ENCODE results near the gene TFB1M. TPM values are rescaled to one million over a fixed set of nuclear protein-coding genes. Genes with fewer than 3 reads are reported as not detected.
"Not testable (repeated sequence)": the region's sequence is repeated elsewhere in the genome, so short reads cannot be mapped to it uniquely, and the experiment has no call there.

Gene TFB1M
- total RNA-seq = 36.8 and 41.4 TPM in 2 replicates

GRCh38 chr6:155314092-155314772 lies at the start of gene TFB1M:
TSS of gene TFB1M (minus strand) at chr6:155314484. CDS start at chr6:155314428, 56 bp downstream.
- peaks cover 24% of the 10 kb centered on the region for H3K36me3 Mint-ChIP-seq (ENCODE audit: low read depth)

GRCh38 chr6:155364021-155364420 lies 49.7 kb upstream of the TFB1M start:
- Mint-ChIP-seq H3K9me3 (peaks cover 10% of the 10 kb centered on the region), H3K27me3 (peaks cover 16% of the 10 kb centered on the region)
- DNase-seq; intact Hi-C loops (cut with micrococcal nuclease); H3K4me3 Mint-ChIP-seq; H3K4me1 Mint-ChIP-seq; H3K27ac Mint-ChIP-seq; H3K36me3 Mint-ChIP-seq (ENCODE audit: low read depth): not testable (repeated sequence)

More at GRCh38 chr6:155314092-155314772, at the start of gene TFB1M:
- no peaks in the 10 kb centered on the region for H3K9me3 Mint-ChIP-seq
- peak within 1 kb of the TSS; percentile 98 for H3K27ac Mint-ChIP-seq
- intact Hi-C loops (cut with micrococcal nuclease) = loop anchor here (1.0 to 10.0 kb wide), 5 partner anchors 104 to 1371 kb away; partner anchors contain the start of gene SCAF8
- H3K27me3 Mint-ChIP-seq = peaks cover 2% of the 10 kb centered on the region
- peak within 1 kb of the TSS; percentile 99 for H3K4me3 Mint-ChIP-seq
- H3K4me1 Mint-ChIP-seq = peaks cover 27% of the 10 kb centered on the region
- DNase-seq = peak; percentile 100

- DNase-seq = not testable (repeated sequence)
- peaks cover 22% of the 10 kb centered on the region for H3K27me3 Mint-ChIP-seq
Measured at GRCh38 chr6:155362968-155363632, 48.8 kb upstream of the TFB1M start.

GRCh38 chr6:155354167-155354566 lies 39.9 kb upstream of the TFB1M start:
- Mint-ChIP-seq H3K4me3 (no peak overlapping the region), H3K9me3 (peaks cover 37% of the 10 kb centered on the region), H3K27me3 (peaks cover 9% of the 10 kb centered on the region), H3K36me3 (ENCODE audit: low read depth) (no peaks in the 10 kb centered on the region), H3K4me1 (no peaks in the 10 kb centered on the region), H3K27ac (no peak overlapping the region)
- intact Hi-C loops (cut with micrococcal nuclease) = no loop called here
- DNase-seq = no peak

More at GRCh38 chr6:155362968-155363632, 48.8 kb upstream of the TFB1M start:
- H3K4me3 Mint-ChIP-seq; intact Hi-C loops (cut with micrococcal nuclease); H3K4me1 Mint-ChIP-seq; H3K27ac Mint-ChIP-seq; H3K36me3 Mint-ChIP-seq (ENCODE audit: low read depth): not testable (repeated sequence)
- H3K9me3 Mint-ChIP-seq = peaks cover 13% of the 10 kb centered on the region

GRCh38 chr6:155352811-155353210 lies 38.5 kb upstream of the TFB1M start:
- H3K27ac Mint-ChIP-seq = no peak overlapping the region
- intact Hi-C loops (cut with micrococcal nuclease) = no loop called here
- DNase-seq = no peak

GRCh38 chr6:155352130-155352420 lies 37.8 kb upstream of the TFB1M start:
- peaks cover 8% of the 10 kb centered on the region for H3K4me1 Mint-ChIP-seq
- H3K27ac Mint-ChIP-seq = no peak overlapping the region
- intact Hi-C loops (cut with micrococcal nuclease) = no loop called here

More at GRCh38 chr6:155352811-155353210, 38.5 kb upstream of the TFB1M start:
- Mint-ChIP-seq H3K9me3 (peaks cover 36% of the 10 kb centered on the region), H3K27me3 (no peaks in the 10 kb centered on the region), H3K4me3 (no peak overlapping the region), H3K4me1 (peaks cover 5% of the 10 kb centered on the region), H3K36me3 (ENCODE audit: low read depth) (no peaks in the 10 kb centered on the region)

GRCh38 chr6:155351273-155352129 lies 37.2 kb upstream of the TFB1M start:
- Mint-ChIP-seq H3K27me3 (no peaks in the 10 kb centered on the region), H3K9me3 (peaks cover 39% of the 10 kb centered on the region), H3K4me1 (peaks cover 8% of the 10 kb centered on the region), H3K36me3 (ENCODE audit: low read depth) (peaks cover 2% of the 10 kb centered on the region), H3K27ac (no peak overlapping the region), H3K4me3 (no peak overlapping the region)
- intact Hi-C loops (cut with micrococcal nuclease) = no loop called here
- no peak for DNase-seq

More at GRCh38 chr6:155352130-155352420, 37.8 kb upstream of the TFB1M start:
- Mint-ChIP-seq H3K4me3 (no peak overlapping the region), H3K36me3 (ENCODE audit: low read depth) (no peaks in the 10 kb centered on the region), H3K27me3 (no peaks in the 10 kb centered on the region), H3K9me3 (peaks cover 37% of the 10 kb centered on the region)
- DNase-seq = no peak

GRCh38 chr6:155349956-155350355 lies 35.7 kb upstream of the TFB1M start:
- Mint-ChIP-seq H3K4me1 (peaks cover 8% of the 10 kb centered on the region), H3K36me3 (ENCODE audit: low read depth) (peaks cover 4% of the 10 kb centered on the region), H3K9me3 (peaks cover 51% of the 10 kb centered on the region), H3K27ac (no peak overlapping the region), H3K27me3 (no peaks in the 10 kb centered on the region), H3K4me3 (no peak overlapping the region)
- intact Hi-C loops (cut with micrococcal nuclease) = no loop called here
- DNase-seq = no peak

GRCh38 chr6:155349129-155349528 lies 34.8 kb upstream of the TFB1M start:
- no peak for DNase-seq
- Mint-ChIP-seq H3K4me3 (no peak overlapping the region), H3K36me3 (ENCODE audit: low read depth) (peaks cover 4% of the 10 kb centered on the region), H3K27me3 (no peaks in the 10 kb centered on the region), H3K4me1 (peaks cover 8% of the 10 kb centered on the region), H3K9me3 (peaks cover 53% of the 10 kb centered on the region), H3K27ac (no peak overlapping the region)
- intact Hi-C loops (cut with micrococcal nuclease) = no loop called here

GRCh38 chr6:155347800-155348199 lies 33.5 kb upstream of the TFB1M start:
- H3K4me3 Mint-ChIP-seq = no peak overlapping the region
- peaks cover 8% of the 10 kb centered on the region for H3K4me1 Mint-ChIP-seq
- H3K27ac Mint-ChIP-seq = no peak overlapping the region
- DNase-seq = no peak
- intact Hi-C loops (cut with micrococcal nuclease) = no loop called here
- H3K36me3 Mint-ChIP-seq (ENCODE audit: low read depth) = peaks cover 4% of the 10 kb centered on the region
- H3K27me3 Mint-ChIP-seq = no peaks in the 10 kb centered on the region
- peaks cover 46% of the 10 kb centered on the region for H3K9me3 Mint-ChIP-seq

GRCh38 chr6:155346957-155347356 lies 32.7 kb upstream of the TFB1M start:
- no peaks in the 10 kb centered on the region for H3K27me3 Mint-ChIP-seq

GRCh38 chr6:155344341-155345006 lies 30.2 kb upstream of the TFB1M start:
- Mint-ChIP-seq H3K27me3 (no peaks in the 10 kb centered on the region), H3K9me3 (peaks cover 44% of the 10 kb centered on the region), H3K27ac (no peak overlapping the region), H3K36me3 (ENCODE audit: low read depth) (peaks cover 11% of the 10 kb centered on the region), H3K4me1 (peaks cover 15% of the 10 kb centered on the region), H3K4me3 (no peak overlapping the region)
- DNase-seq = no peak
- intact Hi-C loops (cut with micrococcal nuclease) = no loop called here

More at GRCh38 chr6:155346957-155347356, 32.7 kb upstream of the TFB1M start:
- DNase-seq = no peak
- Mint-ChIP-seq H3K4me3 (no peak overlapping the region), H3K27ac (no peak overlapping the region), H3K4me1 (peaks cover 8% of the 10 kb centered on the region), H3K9me3 (peaks cover 43% of the 10 kb centered on the region), H3K36me3 (ENCODE audit: low read depth) (peaks cover 4% of the 10 kb centered on the region)
- intact Hi-C loops (cut with micrococcal nuclease) = no loop called here

GRCh38 chr6:155341130-155341828 lies 27.0 kb upstream of the TFB1M start:
- H3K27ac Mint-ChIP-seq = peak overlapping the region; percentile 7
- H3K9me3 Mint-ChIP-seq = peaks cover 54% of the 10 kb centered on the region
- no peak overlapping the region for H3K4me3 Mint-ChIP-seq
- H3K27me3 Mint-ChIP-seq = no peaks in the 10 kb centered on the region
- intact Hi-C loops (cut with micrococcal nuclease) = loop anchor here (2.0 kb wide), 1 partner anchor 66 kb away; no protein-coding TSS in a partner anchor
- H3K36me3 Mint-ChIP-seq (ENCODE audit: low read depth) = peaks cover 30% of the 10 kb centered on the region
- no peak for DNase-seq
- H3K4me1 Mint-ChIP-seq = peaks cover 23% of the 10 kb centered on the region
